SJSA1 (cell line): Measurements from ENCODE around the gene FGF8. TPM values are rescaled to one million over a fixed set of nuclear protein-coding genes. Genes with fewer than 3 reads are reported as not detected.

ENCODE experiments used
- DNase-seq, 2 experiments: peaks; one replicate each; pipeline ENCODE4 v3.0.0-alpha.2; 2015 to 2020; ENCODE audit warnings: low spot score in 2 of 2, low read depth in 1 of 2
- H3K27ac ChIP-seq: fragments of 250-450 bp; sonication (Bioruptor Pico); 2 replicates; pipeline ENCODE4 v1.5.1; 2020; ENCODE audit warnings: mild to moderate bottlenecking, moderate library complexity
- H3K27me3 ChIP-seq: fragments of 250-450 bp; sonication (Bioruptor Pico); replicated peaks from 2 replicates; pipeline ENCODE4 v1.5.1; 2020; ENCODE audit warnings: mild to moderate bottlenecking, moderate library complexity
- H3K36me3 ChIP-seq: fragments of 250-450 bp; sonication (Bioruptor Pico); 2 replicates; pipeline ENCODE4 v1.5.1; 2020; ENCODE audit warnings: mild to moderate bottlenecking
- H3K4me1 ChIP-seq: fragments of 250-450 bp; sonication (Bioruptor Pico); replicated peaks from 2 replicates; pipeline ENCODE4 v1.6.1; 2021; ENCODE audit warnings: mild to moderate bottlenecking
- H3K4me3 ChIP-seq: fragments of 250-450 bp; sonication (Bioruptor Pico); 2 replicates; pipeline ENCODE4 v1.5.1; 2020; ENCODE audit warnings: mild to moderate bottlenecking
- H3K9me3 ChIP-seq: fragments of 250-450 bp; sonication (Bioruptor Pico); replicated peaks from 2 replicates; pipeline ENCODE4 v1.5.1; 2020; ENCODE audit warnings: mild to moderate bottlenecking
- total RNA-seq: library from RNA; depleted of rRNA; stranded (reverse); fragments of >200 nt; shearing (Covaris generic); gene quantifications from 2 replicates; pipeline ENCODE4 v1.2.3, GENCODE V29; 2014; rRNA removed

Gene FGF8
- not detected in 2 replicates for total RNA-seq

GRCh38 chr10:101775273-101776160 is at the start of gene FGF8:
Gene FGF8, minus strand, starts transcription at chr10:101776114. Its CDS starts 214 bp downstream, at chr10:101775900.
- DNase-seq, result no peak
- Histone ChIP-seq H3K9me3 (no peaks in the 10 kb centered on the region), H3K27ac (no peak within 1 kb of the TSS), H3K4me3 (no peak within 1 kb of the TSS), H3K27me3 (peaks cover 45% of the 10 kb centered on the region), H3K36me3 (0 out of 2 replicates have a peak, but pooled peaks cover 5% of the 10 kb centered on the region), H3K4me1 (peaks cover 6% of the 10 kb centered on the region)

- H3K4me3 ChIP-seq, result no peak overlapping the region
- no peaks in the 10 kb centered on the region for H3K27me3 ChIP-seq
- DNase-seq, result no peak
- H3K4me1 ChIP-seq, result no peaks in the 10 kb centered on the region
- no peaks in the 10 kb centered on the region for H3K9me3 ChIP-seq
- H3K36me3 ChIP-seq, result no peaks in the 10 kb centered on the region
- no peak overlapping the region for H3K27ac ChIP-seq
These were observed 48.8 kb upstream of the FGF8 start for GRCh38 chr10:101824736-101825135.

GRCh38 chr10:101818872-101819633 is 43.1 kb upstream of the FGF8 start:
- DNase-seq, result no peak
- Histone ChIP-seq H3K36me3 (peaks cover 10% of the 10 kb centered on the region; the same call in 1 of the 2 replicates), H3K4me1 (peaks cover 26% of the 10 kb centered on the region), H3K9me3 (no peaks in the 10 kb centered on the region), H3K27ac (peak overlapping the region; percentile 4; the same call in 1 of the 2 replicates), H3K4me3 (peak overlapping the region; percentile 65), H3K27me3 (no peaks in the 10 kb centered on the region)

GRCh38 chr10:101818119-101818871 is 42.4 kb upstream of the FGF8 start, which contains the start of gene OGA:
Gene OGA, minus strand, starts transcription at chr10:101818444. Its CDS starts 422 bp downstream, at chr10:101818022.
- Histone ChIP-seq H3K9me3 (no peaks in the 10 kb centered on the region), H3K27me3 (no peaks in the 10 kb centered on the region), H3K4me1 (peaks cover 28% of the 10 kb centered on the region), H3K36me3 (peaks cover 10% of the 10 kb centered on the region; the same call in 1 of the 2 replicates), H3K4me3 (peak within 1 kb of the TSS; percentile 65), H3K27ac (peak within 1 kb of the TSS; percentile 81)
- peak; percentile 99 for DNase-seq

- Histone ChIP-seq H3K4me1 (peaks cover 28% of the 10 kb centered on the region), H3K4me3 (peak overlapping the region; percentile 65), H3K27me3 (no peaks in the 10 kb centered on the region), H3K27ac (peak overlapping the region; percentile 81), H3K9me3 (no peaks in the 10 kb centered on the region), H3K36me3 (peaks cover 18% of the 10 kb centered on the region)
- DNase-seq, result peak; percentile 84 to 93
These were observed 41.6 kb upstream of the FGF8 start for GRCh38 chr10:101817337-101818118.

- peaks cover 28% of the 10 kb centered on the region for H3K4me1 ChIP-seq
- peak overlapping the region; percentile 65 for H3K4me3 ChIP-seq
- no peak for DNase-seq
- H3K36me3 ChIP-seq, result peaks cover 24% of the 10 kb centered on the region
- peak overlapping the region; percentile 81; the same call in 1 of the 2 replicates for H3K27ac ChIP-seq
- H3K9me3 ChIP-seq, result no peaks in the 10 kb centered on the region
- no peaks in the 10 kb centered on the region for H3K27me3 ChIP-seq
These were observed 41.0 kb upstream of the FGF8 start for GRCh38 chr10:101816913-101817336.

- H3K9me3 ChIP-seq, result no peaks in the 10 kb centered on the region
- no peak for DNase-seq
- no peak overlapping the region for H3K27ac ChIP-seq
- peaks cover 28% of the 10 kb centered on the region for H3K4me1 ChIP-seq
- H3K4me3 ChIP-seq, result peak overlapping the region; percentile 65
- H3K27me3 ChIP-seq, result no peaks in the 10 kb centered on the region
- H3K36me3 ChIP-seq, result peaks cover 28% of the 10 kb centered on the region
These were observed 40.5 kb upstream of the FGF8 start for GRCh38 chr10:101816376-101816775.

- H3K27ac ChIP-seq, result peak overlapping the region; percentile 46
- H3K36me3 ChIP-seq, result peaks cover 46% of the 10 kb centered on the region
- no peaks in the 10 kb centered on the region for H3K9me3 ChIP-seq
- H3K4me3 ChIP-seq, result no peak overlapping the region
- H3K4me1 ChIP-seq, result peaks cover 28% of the 10 kb centered on the region
- H3K27me3 ChIP-seq, result no peaks in the 10 kb centered on the region
- DNase-seq, result peak in 1 of 2 experiments; percentile 54
These were observed 38.7 kb upstream of the FGF8 start for GRCh38 chr10:101814466-101815071.

GRCh38 chr10:101812606-101813005 is 36.7 kb upstream of the FGF8 start:
- Histone ChIP-seq H3K4me1 (peaks cover 20% of the 10 kb centered on the region), H3K4me3 (no peak overlapping the region), H3K36me3 (peaks cover 59% of the 10 kb centered on the region), H3K27me3 (no peaks in the 10 kb centered on the region), H3K9me3 (no peaks in the 10 kb centered on the region), H3K27ac (no peak overlapping the region)
- DNase-seq, result no peak

- Histone ChIP-seq H3K27me3 (no peaks in the 10 kb centered on the region), H3K27ac (no peak overlapping the region), H3K36me3 (peaks cover 94% of the 10 kb centered on the region), H3K4me3 (no peak overlapping the region), H3K4me1 (no peaks in the 10 kb centered on the region), H3K9me3 (no peaks in the 10 kb centered on the region)
- no peak for DNase-seq
These were observed 31.2 kb upstream of the FGF8 start for GRCh38 chr10:101807158-101807557.

GRCh38 chr10:101803511-101803910 is 27.6 kb upstream of the FGF8 start:
- Histone ChIP-seq H3K36me3 (peaks cover 96% of the 10 kb centered on the region), H3K9me3 (no peaks in the 10 kb centered on the region), H3K4me1 (no peaks in the 10 kb centered on the region), H3K27ac (no peak overlapping the region), H3K27me3 (no peaks in the 10 kb centered on the region), H3K4me3 (no peak overlapping the region)
- DNase-seq, result no peak

- no peak for DNase-seq
- peaks cover 99% of the 10 kb centered on the region for H3K36me3 ChIP-seq
- H3K9me3 ChIP-seq, result no peaks in the 10 kb centered on the region
- H3K27me3 ChIP-seq, result no peaks in the 10 kb centered on the region
- H3K27ac ChIP-seq, result no peak overlapping the region
- no peaks in the 10 kb centered on the region for H3K4me1 ChIP-seq
- no peak overlapping the region for H3K4me3 ChIP-seq
These were observed 21.6 kb upstream of the FGF8 start for GRCh38 chr10:101797403-101798059.
